Liver (tissue), 9 donors: Measurements from ENCODE around the gene CCDC154. TPM values are rescaled to one million over a fixed set of nuclear protein-coding genes. Genes with fewer than 3 reads are reported as not detected.

Experiments
- DNase-seq: peaks from one replicate; pipeline ENCODE4 v3.0.0-alpha.2; 2017; ENCODE audit warnings: low spot score
- H3K27ac ChIP-seq, 2 donors: one replicate each; pipeline ENCODE4 v1.7.0; 2013; ENCODE audit warnings: inconsistent platforms in 2 of 2, low read length in 2 of 2, control low read depth in 1 of 2, low read depth in 1 of 2, mild to moderate bottlenecking in 1 of 2
- H3K27me3 ChIP-seq, 4 donors: one replicate each; pipeline versions ENCODE4 v1.6.1 to v1.7.0; 2013; ENCODE audit warnings: low read length in 3 of 4, inconsistent platforms in 1 of 4, mild to moderate bottlenecking in 1 of 4, moderate library complexity in 1 of 4; ENCODE audit not compliant: control insufficient read depth in 4 of 4, insufficient read depth in 4 of 4
- H3K36me3 ChIP-seq, 4 donors: one replicate each; pipeline versions ENCODE4 v1.6.1 to v1.7.0; 2013; ENCODE audit warnings: low read length in 3 of 4, mild to moderate bottlenecking in 3 of 4, low read depth in 1 of 4, moderate library complexity in 1 of 4; ENCODE audit not compliant: control insufficient read depth in 4 of 4, insufficient read depth in 3 of 4
- H3K4me1 ChIP-seq, 4 donors: one replicate each; pipeline versions ENCODE4 v1.6.1 to v1.7.0; 2013; ENCODE audit warnings: low read length in 3 of 4, mild to moderate bottlenecking in 3 of 4, moderate library complexity in 1 of 4; ENCODE audit not compliant: control insufficient read depth in 4 of 4, insufficient read depth in 4 of 4
- H3K4me3 ChIP-seq, 3 donors: one replicate each; pipeline versions ENCODE4 v1.6.1 to v1.7.0; 2013; ENCODE audit warnings: low read length in 3 of 3, control low read depth in 1 of 3, low read depth in 1 of 3, mild to moderate bottlenecking in 1 of 3
- H3K9ac ChIP-seq, 2 donors: one replicate each; pipeline ENCODE4 v1.7.0; 2013; ENCODE audit warnings: low read length in 2 of 2, mild to moderate bottlenecking in 2 of 2, moderate library complexity in 2 of 2, control low read depth in 1 of 2, low read depth in 1 of 2
- H3K9me3 ChIP-seq, 4 donors: one replicate each; pipeline versions ENCODE4 v1.6.1 to v1.7.0; 2013; ENCODE audit warnings: low read length in 3 of 4; ENCODE audit not compliant: control insufficient read depth in 4 of 4
- ATF3 ChIP-seq: IDR thresholded peaks from 2 replicates; pipeline ENCODE4 v1.6.1; 2016; ENCODE audit warnings: antibody characterized with exemption
- CTCF ChIP-seq: fragments of 150-350 bp; IDR thresholded peaks from 2 replicates; pipeline ENCODE4 v1.5.1; 2017; ENCODE audit warnings: improper control_type of control experiment, low read depth, low read length; ENCODE audit not compliant: missing input control
- EGR1 ChIP-seq, 2 donors: IDR thresholded peaks; 2 replicates each; pipeline ENCODE4 v1.6.1; 2016 to 2018; ENCODE audit warnings: antibody characterized with exemption in 2 of 2, low read depth in 2 of 2
- FOXA1 ChIP-seq: IDR thresholded peaks from 2 replicates; pipeline ENCODE4 v1.6.1; 2016; ENCODE audit warnings: antibody characterized with exemption
- FOXA2 ChIP-seq: IDR thresholded peaks from 2 replicates; pipeline ENCODE4 v1.6.1; 2016; ENCODE audit warnings: antibody characterized with exemption
- GABPA ChIP-seq, 2 donors: IDR thresholded peaks in 1 of 2; conservative IDR thresholded peaks in 1 of 2; 2 replicates each; pipeline ENCODE4 v1.6.1; 2016; ENCODE audit warnings: antibody characterized with exemption in 2 of 2, mild to moderate bottlenecking in 1 of 2, moderate library complexity in 1 of 2
- HNF4A ChIP-seq, 2 donors: conservative IDR thresholded peaks; 2 replicates each; pipeline ENCODE4 v1.6.1; 2016; ENCODE audit warnings: antibody characterized with exemption in 2 of 2, mild to moderate bottlenecking in 2 of 2
- HNF4G ChIP-seq: IDR thresholded peaks from 2 replicates; pipeline ENCODE4 v1.6.1; 2016; ENCODE audit warnings: antibody characterized with exemption
- JUND ChIP-seq, 2 donors: IDR thresholded peaks; 2 replicates each; pipeline ENCODE4 v1.6.1; 2016; ENCODE audit warnings: antibody characterized with exemption in 2 of 2
- MAX ChIP-seq: IDR thresholded peaks from 2 replicates; pipeline ENCODE4 v1.6.1; 2016; ENCODE audit warnings: antibody characterized with exemption
- NR2F2 ChIP-seq: IDR thresholded peaks from 2 replicates; pipeline ENCODE4 v1.6.1; 2016; ENCODE audit warnings: antibody characterized with exemption
- RAD21 ChIP-seq, 2 donors: IDR thresholded peaks; 2 replicates each; pipeline ENCODE4 v1.6.1; 2016; ENCODE audit warnings: antibody characterized with exemption in 2 of 2, mild to moderate bottlenecking in 2 of 2
- REST ChIP-seq: IDR thresholded peaks from 2 replicates; pipeline ENCODE4 v1.6.1; 2016; ENCODE audit warnings: antibody characterized with exemption, mild to moderate bottlenecking
- RXRA ChIP-seq, 2 donors: IDR thresholded peaks; 2 replicates each; pipeline ENCODE4 v1.6.1; 2017 to 2018; ENCODE audit warnings: antibody characterized with exemption in 2 of 2, mild to moderate bottlenecking in 1 of 2
- SP1 ChIP-seq: IDR thresholded peaks from 2 replicates; pipeline ENCODE4 v1.6.1; 2018; ENCODE audit warnings: antibody characterized with exemption, mild to moderate bottlenecking
- TAF1 ChIP-seq: conservative IDR thresholded peaks from 2 replicates; pipeline ENCODE4 v1.6.1; 2016; ENCODE audit warnings: antibody characterized with exemption, mild to moderate bottlenecking
- YY1 ChIP-seq: IDR thresholded peaks from 2 replicates; pipeline ENCODE4 v1.6.1; 2016; ENCODE audit warnings: antibody characterized with exemption, mild to moderate bottlenecking
- ZBTB33 ChIP-seq: IDR thresholded peaks from 2 replicates; pipeline ENCODE4 v1.6.1; 2016; ENCODE audit warnings: antibody characterized with exemption
- WGBS: extraction: QIAGEN DNeasy Blood & Tissue Kit; methylation state at CpG from one replicate; pipeline ENCODE4 v1.1.7; 2013; 5-methylcytosine and 5-hydroxymethylcytosine counted together
- polyA plus RNA-seq, 2 donors: library from polyadenylated mRNA; stranded (reverse) in 1 of 2; unstranded in 1 of 2; fragments of 200-250 nt in 1 of 2; fragments of >200 nt in 1 of 2; fragmentation: Nextera tagmentation in 1 of 2; extraction: Ambion mirVana in 1 of 2; gene quantifications; one replicate each; pipeline versions ENCODE4 v1.2.1 to v1.2.3, GENCODE V29; 2013 to 2015
- total RNA-seq, 2 donors: library from RNA; depleted of rRNA; stranded (reverse); fragments of >200 nt; gene quantifications; one replicate each; pipeline ENCODE4 v1.2.3, GENCODE V29; 2014
- donor health status: healthy.
- donor health status: healthy.
- donor health status: healthy.
- donor health status: healthy.
- donor health status: healthy.

Gene CCDC154
- total and polyA plus RNA-seq, 4 donors = 0.18 to 0.42 (median 0.39) TPM; not detected in 1

GRCh38 chr16:1491327-1491726 lies 47.0 kb upstream of the CCDC154 start:
- peaks cover 0 to 11% (median 6%) of the 10 kb centered on the region in 4 donors for H3K36me3 ChIP-seq
- no peaks in the 10 kb centered on the region for H3K9me3 ChIP-seq
- peaks cover 9 to 22% (median 16%) of the 10 kb centered on the region in 4 donors for H3K4me1 ChIP-seq
- H3K27ac ChIP-seq = no peak overlapping the region
- no peak overlapping the region for H3K9ac ChIP-seq
- DNase-seq = no peak
- no peak for TF ChIP-seq RXRA (IDR thresholded peaks at IDR 0.05)
- no peak for TF ChIP-seq ZBTB33
- no peak for TF ChIP-seq SP1
- TF ChIP-seq GABPA (IDR thresholded peaks at IDR 0.05 in 1 of 2, conservative IDR thresholded peaks at IDR 0.05 in 1 of 2) = no peak
- no peak for TF ChIP-seq JUND (IDR thresholded peaks at IDR 0.05)
- TF ChIP-seq FOXA2 = no peak
- no peak for TF ChIP-seq NR2F2
- TF ChIP-seq YY1 = no peak
- no peak for TF ChIP-seq HNF4A (conservative IDR thresholded peaks at IDR 0.05)
- no peak for TF ChIP-seq FOXA1
- TF ChIP-seq MAX = no peak
- TF ChIP-seq CTCF = no peak
- TF ChIP-seq TAF1 = no peak
- TF ChIP-seq REST = no peak
- no peak for TF ChIP-seq HNF4G
- no peak for TF ChIP-seq ATF3
- no peak overlapping the region for H3K4me3 ChIP-seq
- H3K27me3 ChIP-seq = no peaks in the 10 kb centered on the region
- WGBS = 91% methylated on average over 12 of the region's 12 CpGs

GRCh38 chr16:1489077-1489476 lies 44.7 kb upstream of the CCDC154 start:
- Histone ChIP-seq H3K27ac (no peak overlapping the region), H3K36me3 (no peaks in the 10 kb centered on the region), H3K27me3 (no peaks in the 10 kb centered on the region), H3K9me3 (no peaks in the 10 kb centered on the region), H3K4me1 (peaks cover 2 to 13% (median 10%) of the 10 kb centered on the region in 4 donors), H3K9ac (no peak overlapping the region), H3K4me3 (no peak overlapping the region)
- WGBS = 93% methylated on average over 12 of the region's 12 CpGs
- no peak for DNase-seq
- TF ChIP-seq REST = no peak
- TF ChIP-seq YY1 = no peak
- no peak for TF ChIP-seq FOXA2
- no peak for TF ChIP-seq RAD21 (IDR thresholded peaks at IDR 0.05)
- TF ChIP-seq RXRA (IDR thresholded peaks at IDR 0.05) = no peak
- no peak for TF ChIP-seq CTCF
- TF ChIP-seq MAX = no peak
- TF ChIP-seq SP1 = no peak
- TF ChIP-seq JUND (IDR thresholded peaks at IDR 0.05) = no peak
- no peak for TF ChIP-seq NR2F2
- TF ChIP-seq GABPA (IDR thresholded peaks at IDR 0.05 in 1 of 2, conservative IDR thresholded peaks at IDR 0.05 in 1 of 2) = no peak
- TF ChIP-seq FOXA1 = no peak
- TF ChIP-seq EGR1 (IDR thresholded peaks at IDR 0.05; ENCODE audit: low read depth in 2 of 2) = no peak
